ENCODE results near the gene CEP104.
"Not testable (repeated sequence)": the region's sequence is repeated elsewhere in the genome, so short reads cannot be mapped to it uniquely, and the experiment has no call there.

CEP104 gene

GRCh38 chr1:3803905-3804626 lies 52.9 kb downstream of the CEP104 start:
- no peak for DNase-seq (ENCODE audit: low read depth in 2 of 3, low spot score in 2 of 3)

- DNase-seq (ENCODE audit: low read depth in 2 of 3, low spot score in 2 of 3) = not testable (repeated sequence)
These were observed 56.2 kb downstream of the CEP104 start for GRCh38 chr1:3800795-3801194.

- no peak for DNase-seq (ENCODE audit: low read depth in 2 of 3, low spot score in 2 of 3)
These were observed 56.9 kb downstream of the CEP104 start for GRCh38 chr1:3799976-3800685.

- peak; percentile 84 to 88 (median 84) for DNase-seq (ENCODE audit: low read depth in 2 of 3, low spot score in 2 of 3)
These were observed 60.6 kb downstream of the CEP104 start, which contains the start of gene LRRC47 for GRCh38 chr1:3796215-3797061. LRRC47 (minus strand) TSS chr1:3796498; CDS start chr1:3796476, 22 bp downstream.

GRCh38 chr1:3795453-3796214 lies 61.4 kb downstream of the CEP104 start:
- no peak for DNase-seq (ENCODE audit: low read depth in 2 of 3, low spot score in 2 of 3)

DNA sequence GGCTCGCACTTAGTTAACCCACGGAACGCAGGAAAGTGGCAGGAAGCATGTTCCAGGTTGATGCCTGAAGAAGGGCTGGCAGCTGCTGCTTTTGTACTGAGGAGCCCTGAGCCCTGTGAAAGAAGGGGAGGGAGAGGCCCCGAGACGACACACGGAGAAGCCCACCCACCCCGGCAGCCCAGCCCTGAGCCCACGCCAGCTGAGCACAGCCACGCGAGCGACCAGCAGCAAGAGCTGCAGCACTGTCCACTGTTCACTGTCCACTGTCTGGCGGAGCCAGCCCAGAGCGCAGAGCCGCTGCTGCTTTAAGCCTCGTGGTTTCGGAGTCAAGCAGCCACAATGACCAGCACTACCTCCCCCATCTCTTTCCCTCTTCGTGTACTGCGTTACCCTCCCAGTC lies 66.1 kb downstream of the CEP104 start:
- DNase-seq (ENCODE audit: low read depth in 2 of 3, low spot score in 2 of 3) = no peak

GRCh38 chr1:3790500-3790923 lies 66.5 kb downstream of the CEP104 start:
- DNase-seq (ENCODE audit: low read depth in 2 of 3, low spot score in 2 of 3) = no peak

DNA sequence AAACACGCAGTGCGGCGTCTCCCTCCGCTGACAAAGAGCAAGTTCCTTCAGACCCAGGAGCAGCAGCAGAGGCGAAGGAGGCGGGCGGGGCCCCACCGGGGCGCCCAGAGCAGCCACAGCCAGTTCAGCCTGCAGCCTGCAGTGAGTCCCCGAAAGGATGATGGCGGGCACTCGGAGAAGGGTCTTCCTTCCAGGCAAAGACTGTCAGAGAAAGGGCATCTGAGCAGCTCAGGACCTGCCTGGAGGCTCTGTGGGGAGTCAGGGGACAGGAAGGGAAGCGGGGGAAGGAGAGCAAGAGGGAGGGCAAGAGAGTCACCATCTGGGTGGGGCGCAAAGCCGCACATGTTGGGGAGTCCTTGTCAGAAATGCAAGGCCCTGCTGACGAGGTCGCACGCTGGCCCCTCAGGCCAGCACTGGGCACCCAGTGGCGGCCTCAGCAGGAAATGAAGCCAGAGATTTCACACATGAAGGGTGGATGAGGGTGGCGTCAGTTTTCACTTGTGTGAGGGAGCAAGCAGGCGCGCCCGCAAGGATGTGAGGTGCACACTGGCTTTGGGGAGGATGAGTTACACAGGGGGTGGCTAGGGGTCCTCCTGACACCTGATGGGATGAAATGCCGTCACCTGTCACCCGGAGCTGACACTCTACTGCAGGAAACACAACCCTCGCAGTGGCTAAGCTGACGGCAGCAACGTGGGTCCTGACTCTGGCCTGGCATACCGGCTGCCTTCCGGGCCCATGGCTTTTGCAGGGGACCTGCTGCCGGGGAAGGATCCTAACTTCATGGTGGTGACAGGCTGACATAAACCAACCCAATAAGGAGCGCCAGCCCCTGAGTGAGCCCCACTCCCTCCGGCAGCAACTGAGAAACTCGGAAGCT lies 67.3 kb downstream of the CEP104 start:
- no peak for DNase-seq (ENCODE audit: low read depth in 2 of 3, low spot score in 2 of 3)

GRCh38 chr1:3788756-3789420 lies 68.1 kb downstream of the CEP104 start:
- no peak for DNase-seq (ENCODE audit: low read depth in 2 of 3, low spot score in 2 of 3)

DNA sequence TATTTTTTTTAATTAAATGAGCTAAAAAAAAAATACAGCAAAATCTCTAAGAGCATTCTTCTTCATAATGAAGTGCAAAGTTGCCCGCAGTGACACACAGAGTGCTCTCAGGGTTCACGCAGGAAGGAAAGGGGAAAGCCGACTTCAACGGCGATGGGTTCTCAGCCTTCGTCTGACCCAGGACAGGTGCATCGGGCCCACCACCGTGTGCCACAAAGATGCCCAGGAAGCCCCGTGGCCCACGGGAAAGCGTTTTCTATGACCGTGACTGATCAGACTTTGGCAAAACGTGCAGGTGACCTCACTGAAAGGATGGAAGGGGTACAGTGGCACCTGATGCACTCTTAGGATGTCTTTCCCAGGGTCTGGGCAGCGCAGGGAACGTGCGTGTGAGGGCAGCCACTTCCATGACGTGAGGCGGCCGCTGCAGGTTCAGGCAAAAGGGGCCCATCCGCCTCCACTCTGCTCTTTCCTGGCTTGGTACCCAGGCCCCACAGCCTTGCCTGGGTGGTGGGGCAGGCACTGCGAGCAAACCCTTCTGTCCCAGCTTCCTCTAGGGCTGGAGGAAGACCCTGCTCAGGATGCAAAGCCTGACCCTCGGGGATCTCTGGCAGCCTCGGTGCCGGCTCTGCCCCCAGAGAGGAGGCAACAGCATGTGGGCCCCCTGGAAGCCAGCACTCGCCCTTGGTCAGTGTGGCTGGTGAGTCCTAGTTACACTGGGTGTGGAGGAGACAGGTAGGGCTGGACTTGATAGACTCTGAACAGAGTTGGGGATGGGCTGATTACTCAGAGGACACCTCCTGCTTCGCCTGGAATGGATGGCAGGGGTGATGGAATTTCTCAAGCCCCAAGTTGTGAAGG lies 69.0 kb downstream of the CEP104 start:
- no peak for DNase-seq (ENCODE audit: low read depth in 2 of 3, low spot score in 2 of 3)

DNA sequence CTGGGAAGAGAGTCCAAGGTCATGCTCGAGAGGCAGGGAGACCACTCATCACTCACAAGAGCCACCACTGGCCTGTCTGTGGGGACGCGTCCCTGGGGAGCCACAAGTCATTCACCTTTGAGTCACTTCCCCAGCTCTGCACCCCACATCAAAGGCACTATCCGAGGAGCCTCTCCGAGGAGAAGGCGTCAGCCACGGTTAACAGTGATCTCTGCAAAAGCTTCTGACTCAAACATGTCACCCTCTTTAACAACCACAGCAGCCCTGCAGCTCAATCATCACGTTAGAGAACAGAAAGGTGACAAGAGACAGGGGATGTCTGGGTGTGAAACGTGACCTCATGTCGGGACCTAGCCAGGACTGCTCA lies 69.7 kb downstream of the CEP104 start:
- no peak for DNase-seq (ENCODE audit: low read depth in 2 of 3, low spot score in 2 of 3)

DNA sequence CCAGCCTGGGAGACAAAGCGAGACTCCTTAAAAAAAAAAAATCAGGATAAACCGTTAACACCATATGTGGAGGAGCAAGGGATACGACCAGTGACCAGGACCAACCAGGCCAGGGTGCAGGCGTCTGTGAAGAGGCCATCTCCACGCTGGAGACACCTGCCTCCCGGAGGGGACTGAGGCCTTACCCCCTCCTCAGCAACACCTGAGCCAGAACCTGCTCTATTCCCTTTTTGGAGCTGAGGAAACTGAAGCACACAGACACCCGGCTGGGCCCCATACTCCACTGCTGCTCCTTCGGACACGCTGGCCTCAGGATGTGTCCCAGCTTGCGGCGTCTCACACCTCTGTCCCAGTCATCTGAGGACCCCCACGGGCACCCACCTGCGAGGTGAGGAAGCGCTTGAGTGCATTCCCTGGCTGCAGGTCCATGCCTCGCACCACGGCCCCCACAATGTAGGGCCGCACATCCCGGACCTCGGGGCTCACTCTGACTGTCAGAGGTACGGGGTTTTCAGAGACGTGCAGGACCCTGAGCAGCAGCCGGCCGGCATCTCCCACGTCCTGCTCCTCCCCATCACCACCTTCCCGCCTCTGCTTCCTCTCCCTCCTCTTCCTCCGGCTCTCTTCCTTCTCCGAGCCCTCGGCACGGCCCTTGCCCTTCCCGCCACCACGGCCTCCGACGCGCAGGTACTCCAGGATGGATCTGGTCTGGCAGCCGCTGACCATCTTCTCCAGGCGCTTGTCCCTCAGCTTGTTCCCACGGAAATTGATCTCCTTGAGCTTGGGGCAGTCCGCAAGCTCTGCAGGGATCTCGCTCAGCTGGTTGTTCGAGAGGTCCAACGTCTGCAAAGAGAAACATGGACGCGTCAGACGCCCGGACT lies 70.3 kb downstream of the CEP104 start:
- no peak for DNase-seq (ENCODE audit: low read depth in 2 of 3, low spot score in 2 of 3)

GRCh38 chr1:3785456-3786157 lies 71.4 kb downstream of the CEP104 start:
- DNase-seq (ENCODE audit: low read depth in 2 of 3, low spot score in 2 of 3) = no peak

GRCh38 chr1:3785045-3785444 lies 72.0 kb downstream of the CEP104 start:
- no peak for DNase-seq (ENCODE audit: low read depth in 2 of 3, low spot score in 2 of 3)

DNA sequence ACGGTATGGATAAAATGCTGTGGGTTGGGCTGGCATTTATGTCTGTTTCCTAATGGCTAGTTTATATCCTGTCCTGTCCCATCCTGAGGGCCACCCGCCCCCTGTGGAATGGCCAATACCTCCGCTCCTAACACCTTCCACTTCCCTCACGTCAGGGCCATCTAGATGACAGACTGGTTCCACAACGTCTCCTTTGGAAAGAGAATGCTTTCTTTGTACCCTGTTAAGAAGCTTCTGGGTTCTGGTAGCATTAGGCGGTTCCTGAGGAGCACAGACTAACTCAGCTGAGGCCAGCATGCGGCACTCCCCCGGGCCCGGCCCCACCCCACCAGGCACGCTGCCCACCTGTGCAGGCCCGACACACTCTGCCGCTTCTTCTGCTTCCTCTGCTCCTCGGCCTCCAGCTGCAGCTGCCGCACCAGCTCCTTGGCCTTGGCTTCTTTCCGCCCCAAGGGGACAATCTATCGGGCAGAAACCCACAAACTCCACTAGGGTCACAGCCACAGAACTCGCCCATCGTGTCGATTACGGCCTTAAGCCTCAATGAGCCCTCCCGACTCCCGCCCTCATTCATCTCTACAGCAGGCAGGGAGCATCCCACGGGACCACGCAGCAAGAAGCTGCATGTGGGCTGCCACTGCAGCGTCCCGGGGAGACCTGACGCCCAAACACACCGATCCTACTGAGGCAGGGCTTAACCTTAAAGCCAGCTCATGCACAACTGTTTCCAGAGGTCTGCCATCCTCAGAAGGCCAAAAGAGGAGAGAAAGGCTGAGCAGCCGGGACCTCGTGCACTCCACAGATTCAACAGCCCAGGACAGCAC lies 73.1 kb downstream of the CEP104 start:
- no peak for DNase-seq (ENCODE audit: low read depth in 2 of 3, low spot score in 2 of 3)

DNA sequence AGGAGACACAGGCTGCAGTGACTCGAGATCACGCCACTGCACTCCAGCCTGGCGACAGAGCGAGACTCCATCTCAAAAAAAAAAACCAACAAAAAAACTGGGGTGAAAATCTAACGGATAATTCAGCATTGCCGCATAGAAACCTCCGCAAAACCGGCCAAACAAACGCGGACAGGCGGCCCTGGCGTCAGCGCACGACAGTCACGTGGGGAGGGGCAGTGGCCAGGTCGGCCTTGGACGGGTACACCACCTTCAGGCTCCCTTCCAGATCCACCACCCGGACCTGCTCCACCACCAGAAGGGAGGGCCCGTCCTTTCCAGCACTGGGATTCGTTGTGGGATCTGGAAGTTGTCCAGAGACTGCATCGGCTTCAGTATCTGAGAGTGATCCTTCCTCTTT lies 76.1 kb downstream of the CEP104 start:
- no peak for DNase-seq (ENCODE audit: low read depth in 2 of 3, low spot score in 2 of 3)

Measured in activated CD8-positive, alpha-beta memory T cell treated with anti-CD3 and anti-CD28 coated beads for 48 hours (primary cell).